ENCODE measurements around the gene MARCKSL1. TPM values are rescaled to one million over a fixed set of nuclear protein-coding genes. Genes with fewer than 3 reads are reported as not detected.
A peak's percentile ranks its signal among the peaks of the same experiment; 100 is the strongest.
"Not testable (repeated sequence)": the region's sequence is repeated elsewhere in the genome, so short reads cannot be mapped to it uniquely, and the experiment has no call there.

MARCKSL1 gene
- total RNA-seq, 1 experiment from 2014 or later = 207 TPM

DNA sequence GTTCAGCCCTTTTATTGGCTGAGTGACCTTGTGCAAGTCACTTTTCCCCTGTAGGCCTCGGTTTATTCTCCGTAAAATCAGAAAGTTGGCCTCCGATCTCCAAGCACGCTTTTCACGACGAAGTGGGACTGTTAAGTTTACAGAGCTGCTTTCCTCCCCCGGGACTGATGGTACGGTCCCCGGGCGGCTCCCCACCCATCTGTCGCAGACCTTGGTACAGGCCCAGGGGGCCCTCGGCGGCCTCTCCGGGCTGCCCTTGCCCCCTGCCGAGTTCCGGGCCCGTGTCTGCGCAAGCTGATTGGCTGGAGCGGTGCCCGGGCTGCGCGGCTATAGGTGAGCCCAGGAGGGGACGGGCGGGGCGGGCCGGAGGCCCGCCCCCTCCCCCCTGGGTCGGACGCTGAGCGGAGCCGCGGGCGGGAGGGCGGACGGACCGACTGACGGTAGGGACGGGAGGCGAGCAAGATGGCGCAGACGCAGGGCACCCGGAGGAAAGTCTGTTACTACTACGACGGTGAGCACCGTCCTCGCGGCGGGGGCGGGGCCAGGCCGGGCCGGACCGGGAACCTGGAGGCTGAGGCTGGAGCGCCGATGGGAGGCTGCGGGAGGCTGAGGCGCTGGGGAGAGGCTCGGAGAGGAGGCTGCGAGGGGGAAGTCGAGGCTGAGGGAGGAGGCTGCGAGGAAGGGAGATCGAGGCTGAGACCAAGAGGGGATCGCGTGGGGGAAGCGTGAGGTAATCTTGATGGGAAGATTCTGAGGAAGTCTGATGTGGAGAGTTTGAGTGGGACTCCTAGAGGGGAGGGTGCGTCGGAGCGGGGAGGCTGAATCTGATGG lies 44.1 kb downstream of the MARCKSL1 start, which contains the start of gene HDAC1:
TSS of gene HDAC1 (plus strand) at position 376 of the 831 bp plus-strand sequence. CDS start at position 463, 87 bp downstream.
- Histone ChIP-seq H3K4me1 (0 out of 2 replicates have a peak, but pooled peaks cover 2% of the 10 kb centered on the region), H3K9me3 (replicated peaks) (no peaks in the 10 kb centered on the region), H3K36me3 (peaks cover under 1% of the 10 kb centered on the region; the same call in 1 of the 2 replicates), H3K27me3 (no peaks in the 10 kb centered on the region), H3K27ac (peak within 1 kb of the TSS; percentile 28), H3K4me3 (peak within 1 kb of the TSS; percentile 91)
- peak; percentile 99 for DNase-seq

DNA sequence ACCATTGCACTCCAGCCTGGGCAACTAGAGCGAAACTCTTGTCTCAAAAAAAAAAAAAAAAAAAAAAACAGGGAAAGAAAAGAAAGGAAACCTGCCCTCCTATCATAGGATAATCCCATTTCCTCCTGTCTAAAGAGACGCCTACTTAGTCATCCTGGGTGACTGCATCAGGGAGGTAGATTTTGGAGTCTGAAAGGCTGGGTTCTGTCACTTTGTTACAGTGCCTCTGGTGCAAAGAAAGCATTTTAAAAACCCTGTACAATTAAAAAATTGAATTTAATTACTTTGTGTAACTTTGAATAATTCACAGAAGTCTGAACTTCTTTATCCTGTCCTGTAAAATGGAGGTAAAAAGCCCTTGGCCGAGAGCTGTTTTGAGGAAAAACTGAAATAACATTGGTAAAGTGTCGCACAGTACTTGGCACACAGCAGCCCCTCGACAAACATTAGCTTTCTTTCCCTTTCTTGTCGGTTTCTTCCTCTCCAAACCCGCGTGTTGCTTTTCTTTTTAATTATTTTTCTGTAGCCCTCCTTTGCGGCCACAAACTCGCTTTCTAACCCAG lies 44.8 kb downstream of the MARCKSL1 start:
- H3K36me3 ChIP-seq = no peaks in the 10 kb centered on the region
- DNase-seq = peak in 1 of 2 experiments; percentile 43
- peak overlapping the region; percentile 91 for H3K4me3 ChIP-seq
- 0 out of 2 replicates have a peak, but pooled peaks cover 2% of the 10 kb centered on the region for H3K4me1 ChIP-seq
- no peaks in the 10 kb centered on the region for H3K27me3 ChIP-seq
- no peaks in the 10 kb centered on the region for H3K9me3 ChIP-seq (replicated peaks)
- peak overlapping the region; percentile 28 for H3K27ac ChIP-seq

DNA sequence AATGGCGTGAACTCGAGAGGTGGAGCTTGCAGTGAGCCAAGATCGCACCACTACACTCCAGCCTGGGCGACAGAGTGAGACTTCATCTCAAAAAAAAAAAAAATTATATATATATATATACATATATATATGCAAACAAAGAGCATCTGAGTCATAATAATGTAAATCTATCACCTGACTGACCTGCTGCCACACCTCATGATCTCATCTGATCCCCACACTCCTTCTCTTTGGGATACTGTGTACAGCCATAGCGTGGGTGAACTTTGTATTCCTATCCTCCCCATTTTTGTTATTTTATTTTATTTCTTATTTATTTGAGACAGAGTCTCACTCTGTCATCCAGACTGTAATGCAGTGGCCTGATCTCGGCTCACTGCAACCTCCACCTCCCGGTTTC lies 46.8 kb downstream of the MARCKSL1 start:
- Histone ChIP-seq H3K4me3 (no peak overlapping the region), H3K36me3 (no peaks in the 10 kb centered on the region)
- no peak for DNase-seq

DNA sequence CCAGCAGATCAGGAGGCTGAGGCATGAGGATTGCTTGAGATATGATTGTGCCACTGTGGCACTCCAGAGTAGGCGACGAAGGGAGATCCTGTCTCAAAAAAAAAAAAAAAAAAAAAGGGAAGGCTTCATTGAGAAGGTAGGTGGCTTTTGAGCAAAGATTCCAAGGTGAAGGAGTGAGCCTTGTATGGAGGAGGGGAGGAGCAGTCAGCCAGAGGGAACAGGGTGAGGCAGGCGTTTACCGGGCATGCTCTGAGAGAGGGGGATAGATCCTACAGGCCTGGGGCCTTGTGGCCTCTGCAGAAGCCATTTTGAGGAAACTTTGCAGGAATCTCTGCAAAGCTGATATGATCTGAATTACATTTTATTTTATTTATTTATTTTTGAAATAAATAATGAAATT lies 49.3 kb downstream of the MARCKSL1 start:
- H3K4me3 ChIP-seq = no peak overlapping the region
- H3K9me3 ChIP-seq (replicated peaks) = no peaks in the 10 kb centered on the region
- no peaks in the 10 kb centered on the region for H3K27me3 ChIP-seq
- DNase-seq = no peak
- no peaks in the 10 kb centered on the region for H3K36me3 ChIP-seq
- H3K4me1 ChIP-seq = 0 out of 2 replicates have a peak, but pooled peaks cover 2% of the 10 kb centered on the region
- no peak overlapping the region for H3K27ac ChIP-seq

More for the DNA sequence above, 46.8 kb downstream of the MARCKSL1 start:
- H3K9me3 ChIP-seq (replicated peaks) = no peaks in the 10 kb centered on the region
- no peaks in the 10 kb centered on the region for H3K27me3 ChIP-seq
- H3K27ac ChIP-seq = no peak overlapping the region
- H3K4me1 ChIP-seq = 0 out of 2 replicates have a peak, but pooled peaks cover 2% of the 10 kb centered on the region

DNA sequence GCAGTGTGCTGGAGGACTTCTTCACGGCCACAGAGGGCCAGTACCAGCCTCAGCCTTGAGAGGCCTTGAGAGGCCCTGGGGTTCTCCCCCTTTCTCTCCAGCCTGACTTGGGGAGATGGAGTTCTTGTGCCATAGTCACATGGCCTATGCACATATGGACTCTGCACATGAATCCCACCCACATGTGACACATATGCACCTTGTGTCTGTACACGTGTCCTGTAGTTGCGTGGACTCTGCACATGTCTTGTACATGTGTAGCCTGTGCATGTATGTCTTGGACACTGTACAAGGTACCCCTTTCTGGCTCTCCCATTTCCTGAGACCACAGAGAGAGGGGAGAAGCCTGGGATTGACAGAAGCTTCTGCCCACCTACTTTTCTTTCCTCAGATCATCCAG lies 50.4 kb downstream of the MARCKSL1 start:
- Histone ChIP-seq H3K9me3 (replicated peaks) (no peaks in the 10 kb centered on the region), H3K27me3 (no peaks in the 10 kb centered on the region), H3K36me3 (no peaks in the 10 kb centered on the region), H3K27ac (no peak overlapping the region), H3K4me3 (no peak overlapping the region), H3K4me1 (no peaks in the 10 kb centered on the region)
- no peak for DNase-seq

DNA sequence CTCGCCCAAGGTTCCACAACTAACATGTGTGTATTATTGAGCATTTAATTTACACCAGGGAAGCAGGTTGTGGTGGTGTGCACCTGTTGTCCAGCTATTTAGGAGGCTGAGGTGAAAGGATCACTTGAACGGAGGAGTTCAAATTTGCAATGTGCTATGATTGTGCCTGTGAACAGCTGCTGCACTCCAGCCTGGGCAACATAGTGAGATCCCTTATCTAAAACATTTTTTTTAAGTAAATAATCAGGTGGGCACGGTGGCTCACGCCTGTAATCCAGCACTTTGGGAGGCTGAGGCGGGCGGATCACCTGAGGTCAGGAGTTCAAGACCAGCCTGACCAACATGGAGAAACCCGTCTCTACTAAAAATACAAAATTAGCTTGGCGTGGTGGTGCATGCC lies 51.3 kb downstream of the MARCKSL1 start:
- H3K4me3 ChIP-seq; H3K9me3 ChIP-seq (replicated peaks); DNase-seq; H3K27ac ChIP-seq; H3K36me3 ChIP-seq; H3K4me1 ChIP-seq; H3K27me3 ChIP-seq: not testable (repeated sequence)

Other genes starting within 250 kb of the MARCKSL1 start
- gene KPNA6, start 228.2 kb downstream of the MARCKSL1 start, total RNA-seq (2014; rRNA removed; shearing (Covaris generic)) = 55.1 and 56.4 TPM in 2 replicates
- gene TXLNA, start 156.6 kb downstream of the MARCKSL1 start, total RNA-seq (2014; rRNA removed; shearing (Covaris generic)) = 82.6 and 83.5 TPM in 2 replicates
- gene CCDC28B, start 135.6 kb downstream of the MARCKSL1 start, total RNA-seq (2014; rRNA removed; shearing (Covaris generic)) = 8.8 and 11.3 TPM in 2 replicates
- gene IQCC, start 130.6 kb downstream of the MARCKSL1 start, total RNA-seq (2014; rRNA removed; shearing (Covaris generic)) = 5.6 and 6.1 TPM in 2 replicates
- not detected in 2 replicates for gene DCDC2B, start 127.1 kb downstream of the MARCKSL1 start, total RNA-seq (2014; rRNA removed; shearing (Covaris generic))
- gene TMEM234, start 113.9 kb downstream of the MARCKSL1 start, total RNA-seq (2014; rRNA removed; shearing (Covaris generic)) = 8.7 and 9.9 TPM in 2 replicates
- 290 and 295 TPM in 2 replicates for gene EIF3I, start 113.8 kb downstream of the MARCKSL1 start, total RNA-seq (2014; rRNA removed; shearing (Covaris generic))
- gene FAM167B, start 89.0 kb downstream of the MARCKSL1 start, total RNA-seq (2014; rRNA removed; shearing (Covaris generic)) = not detected in 2 replicates
- gene LCK, start 85.0 kb downstream of the MARCKSL1 start, total RNA-seq (2014; rRNA removed; shearing (Covaris generic)) = 0.43 TPM in 1 of 2 replicates, not detected in the other
- gene HDAC1, start 44.1 kb downstream of the MARCKSL1 start, total RNA-seq (2014; rRNA removed; shearing (Covaris generic)) = 156 and 160 TPM in 2 replicates
- gene FAM229A, start 26.3 kb upstream of the MARCKSL1 start, total RNA-seq (2014; rRNA removed; shearing (Covaris generic)) = 2.1 and 4.2 TPM in 2 replicates
- 1.0 and 1.2 TPM in 2 replicates for gene TSSK3, start 26.3 kb upstream of the MARCKSL1 start, total RNA-seq (2014; rRNA removed; shearing (Covaris generic))
- 49.4 and 54.5 TPM in 2 replicates for gene BSDC1, start 58.2 kb upstream of the MARCKSL1 start, total RNA-seq (2014; rRNA removed; shearing (Covaris generic))
- not detected in 2 replicates for gene ZBTB8B, start 128.8 kb upstream of the MARCKSL1 start, total RNA-seq (2014; rRNA removed; shearing (Covaris generic))
- 8.9 and 9.2 TPM in 2 replicates for gene ZBTB8A, start 203.2 kb upstream of the MARCKSL1 start, total RNA-seq (2014; rRNA removed; shearing (Covaris generic))

Measured in SJCRH30 (cell line).